Pancreas (tissue), 10 donors: ENCODE results near the gene CEP170B. TPM values are rescaled to one million over a fixed set of nuclear protein-coding genes. Genes with fewer than 3 reads are reported as not detected.
A peak's percentile ranks its signal among the peaks of the same experiment; 100 is the strongest.
"Not testable (repeated sequence)": the region's sequence is repeated elsewhere in the genome, so short reads cannot be mapped to it uniquely, and the experiment has no call there.

Source experiments
- ATAC-seq, 4 donors: fragments of 200-7000 bp; cut with Tn5 transposase; one replicate each; pipeline versions ENCODE4 v1.8.0 to v1.9.1; 2020; ENCODE audit warnings: mild to moderate bottlenecking in 4 of 4, moderate library complexity in 4 of 4
- DNase-seq, 6 donors: peaks; one replicate each; pipeline ENCODE4 v3.0.0-alpha.2; 2020
- FAIRE-seq: peaks from 2 replicates; lab custom pipeline; 2012; peaks lifted over from hg19 to GRCh38; lab: Jason Lieb, UNC
- H3K27ac ChIP-seq, 4 donors: fragments of 200-600 bp; sonication (generic); 1 replicate in 3 of 4; 2 replicates in 1 of 4; pipeline versions ENCODE4 v1.5.0 to v1.8.0; 2020
- H3K27me3 ChIP-seq, 4 donors: fragments of 200-600 bp; one replicate each; pipeline ENCODE4 v1.8.0; 2021
- H3K36me3 ChIP-seq, 3 donors: fragments of 200-600 bp; sonication (generic) in 1 of 3; one replicate each; pipeline versions ENCODE4 v1.5.0 to v1.8.0; 2020 to 2021
- H3K4me1 ChIP-seq, 3 donors: fragments of 200-600 bp; one replicate each; pipeline ENCODE4 v1.8.0; 2021
- H3K4me3 ChIP-seq, 4 donors: fragments of 200-600 bp; sonication (generic) in 2 of 4; one replicate each; pipeline versions ENCODE4 v1.5.0 to v1.8.0; 2020 to 2021
- H3K9me3 ChIP-seq, 4 donors: fragments of 200-600 bp; one replicate each; pipeline ENCODE4 v1.8.0; 2021
- CTCF ChIP-seq, 4 donors: fragments of 200-600 bp; sonication (generic) in 3 of 4; IDR thresholded peaks; one replicate each; pipeline versions ENCODE4 v1.5.0 to v1.8.0; 2021; ENCODE audit warnings: antibody characterized with exemption in 4 of 4
- WGBS, 2 donors: extraction: QIAGEN DNeasy Blood & Tissue Kit; methylation state at CpG; one replicate each; pipeline ENCODE4 v1.1.7; 2013; 5-methylcytosine and 5-hydroxymethylcytosine counted together
- intact Hi-C, 3 donors: fragments of 100-400 bp; cut with DNase I; formaldehyde crosslinking; loops; one replicate each; pipeline versions ENCODE4 v1.11.1 to v1.14.2; 2022
- polyA plus RNA-seq, 2 donors: library from polyadenylated mRNA; stranded (reverse); fragments of 200-250 nt; gene quantifications; one replicate each; pipeline ENCODE4 v1.2.3, GENCODE V29; 2013
- total RNA-seq, 6 donors: library from RNA; stranded (reverse); fragmentation: NEBNext Ultra II Directional in 4 of 6; extraction: Animal tissue kit (Norgen Biotek cat#: 25700) in 4 of 6; gene quantifications; one replicate each; pipeline versions ENCODE4 v1.2.1 to v1.2.4, GENCODE V29; 2021 to 2023
- donor health status: healthy with polysubstance abuse.
- donor health status: DM: no; HTN: no; CAD: no; lungs with moderate emphysema.
- donor health status: DM: no; HTN: no; CAD: no.
- donor health status: control.
- donor health status: control.
- donor health status: Bipolar disorder and iron deficiency.
- donor health status: DM: yes; HTN: yes; CAD: no.
- donor health status: DM: no; HTN: no; CAD: no.
- donor health status: DM: no; HTN: no; CAD: no.
- donor health status: DM: yes; HTN: yes; CAD: no.

The CEP170B gene
- total and polyA plus RNA-seq, 8 donors = 17.7 to 43.8 (median 21.9) TPM

- intact Hi-C loops = no loop called here
- no peaks in the 10 kb centered on the region for H3K36me3 ChIP-seq
- WGBS, 2 donors = 39 to 50% methylated on average over 8 of the region's 8 CpGs
- H3K9me3 ChIP-seq = no peaks in the 10 kb centered on the region
- DNase-seq = peak in 1 of 6 donors; percentile 5
- FAIRE-seq = no peak
- H3K4me3 ChIP-seq = no peak overlapping the region
- no peak for TF ChIP-seq CTCF (IDR thresholded peaks at IDR 0.05)
- no peak overlapping the region for H3K27ac ChIP-seq
- H3K4me1 ChIP-seq = no peaks in the 10 kb centered on the region
- peaks cover 0 to 4% (median 0%) of the 10 kb centered on the region in 4 donors for H3K27me3 ChIP-seq
- ATAC-seq = no peak
Measured at GRCh38 chr14:104852280-104852663, 12.8 kb upstream of the CEP170B start.

GRCh38 chr14:104855532-104856090 is 9.5 kb upstream of the CEP170B start:
- Histone ChIP-seq H3K36me3 (no peaks in the 10 kb centered on the region), H3K27ac (no peak overlapping the region), H3K4me1 (no peaks in the 10 kb centered on the region), H3K9me3 (no peaks in the 10 kb centered on the region), H3K4me3 (no peak overlapping the region), H3K27me3 (peaks cover 0 to 4% (median 0%) of the 10 kb centered on the region in 4 donors)
- FAIRE-seq (no peak), ATAC-seq (peak in 1 of 4 donors; percentile 27), DNase-seq (peak in 3 of 6 donors; percentile 8 to 45 (median 33))
- 48 to 58% methylated on average over 12 of the region's 12 CpGs for WGBS, 2 donors
- intact Hi-C loops = no loop called here
- TF ChIP-seq CTCF (IDR thresholded peaks at IDR 0.05) = no peak

GRCh38 chr14:104856157-104856868 is 8.8 kb upstream of the CEP170B start:
- ATAC-seq (peak; percentile 17 to 46 (median 24)), FAIRE-seq (no peak), DNase-seq (peak in 3 of 6 donors; percentile 9 to 64 (median 51))
- H3K9me3 ChIP-seq = no peaks in the 10 kb centered on the region
- H3K27me3 ChIP-seq = peaks cover 0 to 4% (median 0%) of the 10 kb centered on the region in 4 donors
- H3K36me3 ChIP-seq = no peaks in the 10 kb centered on the region
- intact Hi-C loops = no loop called here
- H3K27ac ChIP-seq = no peak overlapping the region
- TF ChIP-seq CTCF (IDR thresholded peaks at IDR 0.05) = no peak
- H3K4me3 ChIP-seq = no peak overlapping the region
- 56 to 68% methylated on average over 19 to 21 of the region's 21 CpGs for WGBS, 2 donors
- no peaks in the 10 kb centered on the region for H3K4me1 ChIP-seq

- no peaks in the 10 kb centered on the region for H3K36me3 ChIP-seq
- peak in 1 of 4 donors; percentile 11 for ATAC-seq
- TF ChIP-seq CTCF (IDR thresholded peaks at IDR 0.05) = no peak
- FAIRE-seq = no peak
- intact Hi-C loops = no loop called here
- H3K4me3 ChIP-seq = no peak overlapping the region
- no peaks in the 10 kb centered on the region for H3K27me3 ChIP-seq
- peak in 2 of 6 donors; percentile 32 to 35 for DNase-seq
- WGBS, 2 donors = 72 to 76% methylated on average over 25 of the region's 25 CpGs
- no peaks in the 10 kb centered on the region for H3K4me1 ChIP-seq
- no peak overlapping the region for H3K27ac ChIP-seq
- H3K9me3 ChIP-seq = no peaks in the 10 kb centered on the region
Measured at GRCh38 chr14:104856869-104857860, 7.9 kb upstream of the CEP170B start.

- FAIRE-seq, H3K27me3 ChIP-seq, H3K36me3 ChIP-seq, H3K27ac ChIP-seq, H3K9me3 ChIP-seq, ATAC-seq, H3K4me3 ChIP-seq, intact Hi-C loops, H3K4me1 ChIP-seq: not testable (repeated sequence)
- peak in 2 of 6 donors; percentile 1 to 15 for DNase-seq
- WGBS, 2 donors = 96 to 98% methylated on average over 6 of the region's 6 CpGs
Measured at GRCh38 chr14:104857931-104858330, 7.1 kb upstream of the CEP170B start.
